Trophoblast cell (in vitro differentiated cells and primary cell): Measurements from ENCODE around the gene RAB17.

Experiments
- DNase-seq, 2 donors: peaks; one replicate each; pipeline ENCODE4 v3.0.0-alpha.2; 2016
- H2AFZ ChIP-seq: 2 replicates; pipeline ENCODE4 v1.6.1; 2013; ENCODE audit warnings: low read length, moderate library complexity, mild to moderate bottlenecking; ENCODE audit not compliant: insufficient read depth, poor library complexity
- H2AK5ac ChIP-seq: 2 replicates; pipeline ENCODE4 v1.6.1; 2013; ENCODE audit warnings: mild to moderate bottlenecking, low read length
- H2BK120ac ChIP-seq: 2 replicates; pipeline ENCODE4 v1.6.1; 2013; ENCODE audit warnings: low read length, mild to moderate bottlenecking, moderate library complexity; ENCODE audit not compliant: insufficient read depth, poor library complexity
- H2BK12ac ChIP-seq: 2 replicates; pipeline ENCODE4 v1.6.1; 2013; ENCODE audit warnings: mild to moderate bottlenecking, low read length, moderate library complexity
- H2BK5ac ChIP-seq: 2 replicates; pipeline ENCODE4 v1.6.1; 2013; ENCODE audit warnings: low read length, low read depth, moderate library complexity, mild to moderate bottlenecking; ENCODE audit not compliant: poor library complexity
- H3K14ac ChIP-seq: 2 replicates; pipeline ENCODE4 v1.6.1; 2013; ENCODE audit warnings: mild to moderate bottlenecking, low read length
- H3K18ac ChIP-seq: 2 replicates; pipeline ENCODE4 v1.6.1; 2013; ENCODE audit warnings: mild to moderate bottlenecking, low read length
- H3K23ac ChIP-seq: 2 replicates; pipeline ENCODE4 v1.6.1; 2013; ENCODE audit warnings: low read length
- H3K27ac ChIP-seq: 2 replicates; pipeline ENCODE4 v1.5.1; 2013; ENCODE audit warnings: low read depth, mild to moderate bottlenecking, inconsistent platforms, low read length, moderate library complexity
- H3K27me3 ChIP-seq: 2 replicates; pipeline ENCODE4 v1.6.1; 2013; ENCODE audit warnings: inconsistent platforms, mild to moderate bottlenecking, low read length, moderate library complexity; ENCODE audit not compliant: insufficient read depth
- H3K36me3 ChIP-seq, 2 experiments: 1 replicate in 1 of 2; 2 replicates in 1 of 2; pipeline ENCODE4 v1.6.1; 2013; ENCODE audit warnings: low read length in 2 of 2, mild to moderate bottlenecking in 2 of 2, moderate library complexity in 1 of 2; ENCODE audit not compliant: insufficient read depth in 2 of 2, control insufficient read depth in 1 of 2
- H3K4ac ChIP-seq: 2 replicates; pipeline ENCODE4 v1.6.1; 2013; ENCODE audit warnings: low read depth, mild to moderate bottlenecking, low read length, moderate library complexity
- H3K4me1 ChIP-seq, 2 experiments: 1 replicate in 1 of 2; 2 replicates in 1 of 2; pipeline ENCODE4 v1.6.1; 2013; ENCODE audit warnings: low read length in 2 of 2, mild to moderate bottlenecking in 2 of 2, moderate library complexity in 1 of 2; ENCODE audit not compliant: insufficient read depth in 2 of 2, control insufficient read depth in 1 of 2
- H3K4me2 ChIP-seq: 2 replicates; pipeline ENCODE4 v1.6.1; 2013; ENCODE audit warnings: inconsistent platforms, mild to moderate bottlenecking, low read length, moderate library complexity
- H3K4me3 ChIP-seq: 2 replicates; pipeline ENCODE4 v1.5.1; 2013; ENCODE audit warnings: mild to moderate bottlenecking, low read depth, low read length, inconsistent platforms
- H3K79me1 ChIP-seq: one replicate; pipeline ENCODE4 v1.6.1; 2013; ENCODE audit warnings: low read length
- H3K79me2 ChIP-seq: 2 replicates; pipeline ENCODE4 v1.6.1; 2013; ENCODE audit warnings: low read length, mild to moderate bottlenecking; ENCODE audit not compliant: control insufficient read depth, insufficient read depth, poor library complexity
- H3K9ac ChIP-seq: 2 replicates; pipeline ENCODE4 v1.6.1; 2013; ENCODE audit warnings: mild to moderate bottlenecking, low read length
- H3K9me3 ChIP-seq: 2 replicates; pipeline ENCODE4 v1.6.1; 2013; ENCODE audit warnings: low read depth, mild to moderate bottlenecking, control low read depth, inconsistent platforms, low read length; ENCODE audit not compliant: insufficient read depth
- H4K12ac ChIP-seq: 2 replicates; pipeline ENCODE4 v1.6.1; 2013; ENCODE audit warnings: low read depth, mild to moderate bottlenecking, low read length, moderate library complexity
- H4K8ac ChIP-seq: 2 replicates; pipeline ENCODE4 v1.6.1; 2013; ENCODE audit warnings: low read depth, mild to moderate bottlenecking, low read length, moderate library complexity
- H4K91ac ChIP-seq: one replicate; pipeline ENCODE4 v1.6.1; 2013; ENCODE audit warnings: low read depth, mild to moderate bottlenecking, low read length, moderate library complexity
- WGBS: extraction: QIAGEN DNeasy Blood & Tissue Kit; methylation state at CpG from one replicate; pipeline ENCODE4 v1.1.7; 2013; ENCODE audit warnings: missing lambda C conversion rate; ENCODE audit not compliant: insufficient read length, insufficient coverage; ENCODE audit errors: extremely low coverage; 5-methylcytosine and 5-hydroxymethylcytosine counted together

RAB17 gene

DNA sequence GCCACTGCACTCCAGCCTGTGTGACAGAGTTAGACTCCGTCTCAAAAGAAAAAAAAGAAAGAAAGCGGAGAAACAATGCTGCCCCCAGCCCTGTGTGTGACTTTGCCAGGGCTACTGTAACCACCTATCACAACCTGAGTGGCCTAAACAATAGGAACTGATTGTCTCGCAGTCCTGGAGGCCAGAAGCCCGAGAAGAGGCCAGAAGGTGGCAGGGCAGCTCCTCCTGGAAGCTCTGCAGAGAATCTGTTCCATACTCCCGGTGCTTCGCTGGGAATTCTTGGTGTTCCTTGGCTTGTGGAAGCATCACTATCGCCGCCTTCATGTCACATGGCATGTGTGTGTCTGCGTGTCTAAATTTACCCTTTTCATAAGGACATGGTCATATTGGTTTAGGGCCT, 14.4 kb upstream of the RAB17 start:
- H3K18ac ChIP-seq: no peak overlapping the region
- peaks cover 2% of the 10 kb centered on the region for H3K79me1 ChIP-seq
- no peak overlapping the region for H2BK5ac ChIP-seq
- no peak overlapping the region for H3K9ac ChIP-seq
- H3K4ac ChIP-seq: no peak overlapping the region
- no peaks in the 10 kb centered on the region for H3K36me3 ChIP-seq
- H3K4me2 ChIP-seq: no peak overlapping the region
- H4K8ac ChIP-seq: no peak overlapping the region
- H3K4me3 ChIP-seq: no peak overlapping the region
- no peak overlapping the region for H4K12ac ChIP-seq
- H3K4me1 ChIP-seq: peaks cover 17 to 22% of the 10 kb centered on the region in 2 experiments
- WGBS: no CpG with 5 or more reads among the region's 9 CpGs
- H3K27ac ChIP-seq: no peak overlapping the region
- no peak overlapping the region for H2BK120ac ChIP-seq
- H2AFZ ChIP-seq: no peak overlapping the region
- no peak overlapping the region for H2BK12ac ChIP-seq
- peak in 1 of 2 donors; percentile 41 for DNase-seq
- H3K27me3 ChIP-seq: no peaks in the 10 kb centered on the region
- peaks cover 4% of the 10 kb centered on the region for H3K9me3 ChIP-seq
- H3K23ac ChIP-seq: no peak overlapping the region
- H3K79me2 ChIP-seq: no peaks in the 10 kb centered on the region
- no peak overlapping the region for H3K14ac ChIP-seq
- no peak overlapping the region for H4K91ac ChIP-seq
- no peak overlapping the region for H2AK5ac ChIP-seq

DNA sequence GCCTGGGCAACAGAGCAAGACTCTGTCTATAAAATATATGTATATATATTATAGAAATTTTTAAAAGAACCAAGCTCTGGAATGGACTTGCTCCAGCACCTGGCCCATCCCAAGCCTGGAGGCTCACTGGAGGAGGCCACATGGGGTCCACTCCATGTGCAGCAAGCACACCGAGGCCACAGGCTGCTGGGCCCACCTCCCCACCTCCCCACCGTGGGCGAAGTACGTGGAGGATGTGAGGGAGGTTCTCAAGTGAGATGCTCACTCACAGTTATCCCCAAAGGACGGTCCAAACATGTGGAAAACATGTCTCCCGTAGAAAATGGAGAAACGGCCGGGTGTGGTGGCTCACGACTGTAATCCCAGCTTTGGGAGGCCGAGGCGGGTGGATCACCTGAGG, 13.9 kb upstream of the RAB17 start:
- Histone ChIP-seq H3K27ac (no peak overlapping the region), H3K4ac (no peak overlapping the region), H3K79me2 (no peaks in the 10 kb centered on the region), H2BK12ac (no peak overlapping the region), H2BK120ac (no peak overlapping the region), H3K36me3 (no peaks in the 10 kb centered on the region), H4K12ac (no peak overlapping the region), H3K18ac (no peak overlapping the region), H2BK5ac (no peak overlapping the region), H3K79me1 (peaks cover 2% of the 10 kb centered on the region), H3K23ac (no peak overlapping the region), H3K14ac (no peak overlapping the region), H3K4me3 (no peak overlapping the region), H4K8ac (no peak overlapping the region), H3K4me1 (peaks cover 17 to 22% of the 10 kb centered on the region in 2 experiments), H4K91ac (no peak overlapping the region), H3K9ac (no peak overlapping the region), H3K9me3 (peaks cover 4% of the 10 kb centered on the region), H3K27me3 (no peaks in the 10 kb centered on the region), H2AK5ac (peak overlapping the region; percentile 1), H3K4me2 (no peak overlapping the region), H2AFZ (no peak overlapping the region)
- WGBS: no CpG with 5 or more reads among the region's 11 CpGs
- no peak for DNase-seq

- Histone ChIP-seq H2AFZ (no peak overlapping the region), H2BK120ac (no peak overlapping the region), H4K91ac (no peak overlapping the region), H4K12ac (no peak overlapping the region), H3K23ac (no peak overlapping the region), H2AK5ac (no peak overlapping the region), H3K27ac (no peak overlapping the region), H3K4me1 (peaks cover 17 to 22% of the 10 kb centered on the region in 2 experiments), H3K9me3 (peaks cover 4% of the 10 kb centered on the region), H3K14ac (no peak overlapping the region), H3K4ac (no peak overlapping the region), H3K4me3 (no peak overlapping the region), H3K79me2 (no peaks in the 10 kb centered on the region), H3K9ac (no peak overlapping the region), H3K79me1 (peaks cover 2% of the 10 kb centered on the region), H2BK5ac (no peak overlapping the region), H3K18ac (no peak overlapping the region), H4K8ac (no peak overlapping the region), H3K4me2 (no peak overlapping the region), H2BK12ac (no peak overlapping the region), H3K27me3 (no peaks in the 10 kb centered on the region), H3K36me3 (no peaks in the 10 kb centered on the region)
- WGBS: no CpG with 5 or more reads among the region's 15 CpGs
- DNase-seq: no peak
Measured at GRCh38 chr2:237603718-237604362, 13.3 kb upstream of the RAB17 start.

GRCh38 chr2:237603049-237603717, 12.6 kb upstream of the RAB17 start:
- no peak overlapping the region for H4K12ac ChIP-seq
- no peaks in the 10 kb centered on the region for H3K79me2 ChIP-seq
- no peak overlapping the region for H2AFZ ChIP-seq
- no peak overlapping the region for H3K4ac ChIP-seq
- H3K23ac ChIP-seq: no peak overlapping the region
- no peak overlapping the region for H3K14ac ChIP-seq
- H2BK120ac ChIP-seq: no peak overlapping the region
- no peak overlapping the region for H3K4me3 ChIP-seq
- no peak overlapping the region for H2BK12ac ChIP-seq
- no peaks in the 10 kb centered on the region for H3K36me3 ChIP-seq
- H3K27me3 ChIP-seq: no peaks in the 10 kb centered on the region
- H2AK5ac ChIP-seq: no peak overlapping the region
- H3K4me1 ChIP-seq: peaks cover 17 to 22% of the 10 kb centered on the region in 2 experiments
- no peak overlapping the region for H3K27ac ChIP-seq
- no CpG with 5 or more reads among the region's 13 CpGs for WGBS
- no peak for DNase-seq
- H3K79me1 ChIP-seq: peaks cover 2% of the 10 kb centered on the region
- H3K9me3 ChIP-seq: peaks cover 4% of the 10 kb centered on the region
- H3K18ac ChIP-seq: no peak overlapping the region
- H3K4me2 ChIP-seq: no peak overlapping the region
- no peak overlapping the region for H4K91ac ChIP-seq
- no peak overlapping the region for H4K8ac ChIP-seq
- H3K9ac ChIP-seq: no peak overlapping the region
- no peak overlapping the region for H2BK5ac ChIP-seq
